IMR-90 (cell line): Measurements from ENCODE around the gene TMA16. TPM values are rescaled to one million over a fixed set of nuclear protein-coding genes. Genes with fewer than 3 reads are reported as not detected.

Experiments used
- ATAC-seq: fragments of 200-7000 bp; cut with Tn5 transposase; 2 replicates; pipeline ENCODE4 v1.9.1; 2020; ENCODE audit warnings: low read depth, mild to moderate bottlenecking, moderate library complexity
- BruUV-seq: library from RNA; stranded (reverse); fragments of 400-500 nt; replicated peaks from 2 replicates; lab custom pipeline; 2021; lab: Mats Ljungman, UMichigan
- CTCF ChIA-PET: fragments of 300-600 bp; formaldehyde crosslinking; extraction: SDS; loops from one replicate; lab custom pipeline; 2021; ENCODE audit warnings: antibody characterized with exemption; lab: Yijun Ruan, JAX
- POLR2A ChIA-PET: fragments of 300-600 bp; sonication (Branson Sonifier 250); formaldehyde crosslinking; loops from one replicate; lab custom pipeline; 2022; ENCODE audit warnings: antibody characterized with exemption; ENCODE audit not compliant: unreplicated experiment; lab: Charles Lee
- DNase-seq: peaks from one replicate; pipeline ENCODE4 v3.0.0; 2013
- H2AFZ ChIP-seq: replicated peaks from 2 replicates; pipeline ENCODE3; 2013; ENCODE audit warnings: low read length, mild to moderate bottlenecking; ENCODE audit not compliant: poor library complexity
- H2AK5ac ChIP-seq: 2 replicates; pipeline ENCODE4 v1.6.1; 2013; ENCODE audit warnings: low read depth, low read length, inconsistent platforms
- H2AK9ac ChIP-seq: replicated peaks from 2 replicates; pipeline ENCODE3; 2013; ENCODE audit warnings: mild to moderate bottlenecking, low read depth, low read length, moderate library complexity; ENCODE audit not compliant: poor library complexity
- H2BK120ac ChIP-seq: 2 replicates; pipeline ENCODE4 v1.6.1; 2013; ENCODE audit warnings: low read depth, low read length, inconsistent platforms
- H2BK15ac ChIP-seq: 3 replicates; pipeline ENCODE4 v1.6.1; 2013; ENCODE audit warnings: low read depth, low read length, inconsistent platforms
- H2BK20ac ChIP-seq: 2 replicates; pipeline ENCODE4 v1.6.1; 2013; ENCODE audit warnings: low read depth, mild to moderate bottlenecking, inconsistent platforms, low read length, moderate library complexity
- H2BK5ac ChIP-seq: 2 replicates; pipeline ENCODE4 v1.6.1; 2013; ENCODE audit warnings: mild to moderate bottlenecking, low read depth, low read length, inconsistent platforms; ENCODE audit not compliant: poor library complexity, severe bottlenecking
- H3K14ac ChIP-seq: replicated peaks from 2 replicates; pipeline ENCODE4 v1.6.1; 2013; ENCODE audit warnings: low read depth, low read length, inconsistent platforms
- H3K18ac ChIP-seq: 2 replicates; pipeline ENCODE4 v1.6.1; 2013; ENCODE audit warnings: low read depth, low read length, control low read depth
- H3K23ac ChIP-seq: 2 replicates; pipeline ENCODE4 v1.6.1; 2013; ENCODE audit warnings: low read depth, low read length, inconsistent platforms
- H3K27ac ChIP-seq: 2 replicates; pipeline ENCODE4 v1.5.1; 2013; ENCODE audit warnings: mild to moderate bottlenecking, control low read depth, low read length; ENCODE audit not compliant: insufficient read depth
- H3K27me3 ChIP-seq: 2 replicates; pipeline ENCODE4 v1.6.1; 2013; ENCODE audit warnings: low read length; ENCODE audit not compliant: control insufficient read depth, insufficient read depth
- H3K36me3 ChIP-seq: 2 replicates; pipeline ENCODE4 v1.6.1; 2013; ENCODE audit warnings: low read length, mixed read lengths; ENCODE audit not compliant: control insufficient read depth, insufficient read depth
- H3K4ac ChIP-seq: 2 replicates; pipeline ENCODE4 v1.6.1; 2013; ENCODE audit warnings: low read depth, low read length, inconsistent platforms
- H3K4me1 ChIP-seq: 2 replicates; pipeline ENCODE4 v1.6.1; 2013; ENCODE audit warnings: low read length, mixed read lengths; ENCODE audit not compliant: control insufficient read depth, insufficient read depth
- H3K4me2 ChIP-seq: 2 replicates; pipeline ENCODE4 v1.6.1; 2013; ENCODE audit warnings: low read depth, mild to moderate bottlenecking, control low read depth, low read length, moderate library complexity
- H3K4me3 ChIP-seq: 2 replicates; pipeline ENCODE4 v1.5.1; 2013; ENCODE audit warnings: low read depth, mild to moderate bottlenecking, control low read depth, low read length, moderate library complexity; ENCODE audit not compliant: insufficient read depth
- H3K56ac ChIP-seq: 2 replicates; pipeline ENCODE4 v1.6.1; 2013; ENCODE audit warnings: low read length, inconsistent platforms; ENCODE audit not compliant: insufficient read depth; ENCODE audit errors: extremely low read depth
- H3K79me1 ChIP-seq, 2 experiments: 2 replicates each; pipeline ENCODE4 v1.6.1; 2013; ENCODE audit warnings: low read length in 2 of 2, inconsistent platforms in 1 of 2, low read depth in 1 of 2
- H3K9ac ChIP-seq: 2 replicates; pipeline ENCODE4 v1.6.1; 2013; ENCODE audit warnings: low read depth, low read length, control low read depth
- H3K9me1 ChIP-seq: 2 replicates; pipeline ENCODE4 v1.6.1; 2013; ENCODE audit warnings: low read length, inconsistent platforms; ENCODE audit not compliant: insufficient read depth
- H3K9me3 ChIP-seq: 2 replicates; pipeline ENCODE4 v1.6.1; 2013; ENCODE audit warnings: low read length; ENCODE audit not compliant: control insufficient read depth, insufficient read depth
- H4K20me1 ChIP-seq: 2 replicates; pipeline ENCODE4 v1.6.1; 2013; ENCODE audit warnings: low read length, inconsistent platforms; ENCODE audit not compliant: insufficient read depth
- H4K5ac ChIP-seq: 2 replicates; pipeline ENCODE4 v1.6.1; 2013; ENCODE audit warnings: mild to moderate bottlenecking, low read depth, low read length, control low read depth
- H4K8ac ChIP-seq, 2 experiments: 2 replicates each; pipeline ENCODE4 v1.6.1; 2013; ENCODE audit warnings: low read depth in 2 of 2, low read length in 2 of 2, control low read depth in 1 of 2, inconsistent platforms in 1 of 2
- H4K91ac ChIP-seq: 2 replicates; pipeline ENCODE4 v1.6.1; 2013; ENCODE audit warnings: low read depth, low read length, inconsistent platforms; ENCODE audit not compliant: insufficient read depth
- BHLHE40 ChIP-seq: fragments of 150-350 bp; IDR thresholded peaks from 2 replicates; pipeline ENCODE4 v1.6.1; 2016; ENCODE audit warnings: mild to moderate bottlenecking, low read depth, low read length
- CEBPB ChIP-seq: IDR thresholded peaks from 2 replicates; pipeline ENCODE4 v1.6.1; 2012; ENCODE audit warnings: low read depth, low read length, improper control_type of control experiment
- CHD1 ChIP-seq: IDR thresholded peaks from 2 replicates; pipeline ENCODE4 v1.6.1; 2012; ENCODE audit warnings: low read depth, low read length, improper control_type of control experiment
- CTCF ChIP-seq: conservative IDR thresholded peaks from 2 replicates; pipeline ENCODE4 v1.5.1; 2012; ENCODE audit warnings: mild to moderate bottlenecking, low read depth, low read length, improper control_type of control experiment
- ELK1 ChIP-seq: fragments of 150-350 bp; IDR thresholded peaks from 2 replicates; pipeline ENCODE4 v1.6.1; 2016; ENCODE audit warnings: low read depth, mild to moderate bottlenecking, low read length, moderate library complexity, borderline replicate concordance
- FOS ChIP-seq: fragments of 150-350 bp; IDR thresholded peaks from 2 replicates; pipeline ENCODE4 v1.6.1; 2016; ENCODE audit warnings: low read depth, low read length
- MAFK ChIP-seq: IDR thresholded peaks from 2 replicates; pipeline ENCODE4 v1.6.1; 2012; ENCODE audit warnings: low read depth, low read length, improper control_type of control experiment
- MAZ ChIP-seq: IDR thresholded peaks from 2 replicates; pipeline ENCODE4 v1.6.1; 2012; ENCODE audit warnings: low read depth, mild to moderate bottlenecking, low read length, improper control_type of control experiment, moderate library complexity, borderline replicate concordance
- MXI1 ChIP-seq: IDR thresholded peaks from 2 replicates; pipeline ENCODE4 v1.6.1; 2012; ENCODE audit warnings: low read depth, mild to moderate bottlenecking, low read length, moderate library complexity, borderline replicate concordance
- NFE2L2 ChIP-seq: fragments of 150-350 bp; IDR thresholded peaks from 2 replicates; pipeline ENCODE4 v1.6.1; 2016; ENCODE audit warnings: low read depth, mild to moderate bottlenecking, low read length
- POLR2A ChIP-seq: IDR thresholded peaks from 2 replicates; pipeline ENCODE4 v1.6.1; 2012; ENCODE audit warnings: mild to moderate bottlenecking, low read depth, low read length
- RAD21 ChIP-seq: IDR thresholded peaks from 2 replicates; pipeline ENCODE4 v1.6.1; 2012; ENCODE audit warnings: low read length, improper control_type of control experiment
- RCOR1 ChIP-seq: IDR thresholded peaks from 2 replicates; pipeline ENCODE4 v1.6.1; 2012; ENCODE audit warnings: mild to moderate bottlenecking, low read length, improper control_type of control experiment; ENCODE audit not compliant: insufficient replicate concordance
- RFX5 ChIP-seq: IDR thresholded peaks from 2 replicates; pipeline ENCODE4 v1.8.0; 2012; ENCODE audit warnings: low read depth, mild to moderate bottlenecking, low read length, moderate library complexity
- SMC3 ChIP-seq: fragments of 150-350 bp; IDR thresholded peaks from 2 replicates; pipeline ENCODE4 v1.6.1; 2016; ENCODE audit warnings: low read depth, mild to moderate bottlenecking, antibody characterized with exemption, low read length, moderate library complexity
- USF2 ChIP-seq: fragments of 150-350 bp; IDR thresholded peaks from 2 replicates; pipeline ENCODE4 v1.6.1; 2017; ENCODE audit warnings: mild to moderate bottlenecking, antibody characterized with exemption, low read length, low read depth
- WGBS, 2 experiments: methylation state at CpG; one replicate each; pipeline versions ENCODE4 v1.1.5 to v1.1.7; 2013; ENCODE audit warnings: missing lambda C conversion rate in 2 of 2; ENCODE audit not compliant: insufficient read length in 1 of 2; ENCODE audit errors: extremely low coverage in 2 of 2; 5-methylcytosine and 5-hydroxymethylcytosine counted together
- dilution Hi-C: fragments of 300-500 bp; cut with HindIII; formaldehyde crosslinking; loops from one replicate; pipeline ENCODE4 v1.14.3; 2018; ENCODE audit warnings: low sequenced_read_pairs; ENCODE audit not compliant: unreplicated experiment
- in situ Hi-C: fragments of 300-500 bp; cut with MboI; formaldehyde crosslinking; loops from 3 replicates; pipeline ENCODE4 v1.14.3; 2019; ENCODE audit warnings: low sequenced_read_pairs, inconsistent platforms, mixed read lengths
- intact Hi-C: fragments of 100-400 bp; cut with micrococcal nuclease; formaldehyde crosslinking; loops from 2 replicates; pipeline ENCODE4 v1.10.0; 2022
- polyA plus RNA-seq, 3 experiments: library from polyadenylated mRNA; depleted of rRNA; stranded (reverse); fragments of >200 nt; gene quantifications; 2 replicates each; pipeline ENCODE4 v1.2.3, GENCODE V29; 2012; ENCODE audit warnings: low replicate concordance in 1 of 3
- total RNA-seq: library from RNA; depleted of rRNA; stranded (reverse); fragments of >200 nt; gene quantifications from 2 replicates; pipeline ENCODE4 v1.2.3, GENCODE V29; 2012

Gene TMA16
- total and polyA plus RNA-seq, 2 of the 4 experiments (the other 2 are of a cell fraction): 9.3 to 19.8 TPM

GRCh38 chr4:163558539-163559044 is 64.1 kb downstream of the TMA16 start:
- no peak overlapping the region for H4K5ac ChIP-seq
- no TSS peak for BruUV-seq
- in situ Hi-C loops (loop anchor here (5.0 to 10.0 kb wide), 2 partner anchors 199 to 1176 kb away; no protein-coding TSS in a partner anchor), dilution Hi-C loops (no loop called here), intact Hi-C loops (loop anchor here (5.0 kb wide), 1 partner anchor 1539 kb away; no protein-coding TSS in a partner anchor)
- no peaks in the 10 kb centered on the region for H3K79me1 ChIP-seq
- no peaks in the 10 kb centered on the region for H4K20me1 ChIP-seq
- ChIA-PET CTCF (interaction anchor here (1.1 kb wide), 1 partner anchor 10 kb away, joined by 3 read pairs; no protein-coding TSS in a partner anchor), POLR2A (no interaction called here)
- no peak overlapping the region for H3K4ac ChIP-seq
- no peak for TF ChIP-seq FOS
- no peak for TF ChIP-seq MXI1
- TF ChIP-seq MAZ: no peak
- TF ChIP-seq RAD21: no peak
- no peak for TF ChIP-seq RCOR1
- no peak for TF ChIP-seq NFE2L2
- no peak for TF ChIP-seq MAFK
- no peak for TF ChIP-seq CEBPB
- TF ChIP-seq POLR2A: no peak
- TF ChIP-seq BHLHE40: no peak
- no peak for TF ChIP-seq CTCF
- no peak for TF ChIP-seq RFX5
- TF ChIP-seq SMC3: no peak
- TF ChIP-seq CHD1: no peak
- TF ChIP-seq ELK1: no peak
- no peak for TF ChIP-seq USF2
- no peak overlapping the region for H3K4me3 ChIP-seq
- H3K14ac ChIP-seq: no peak overlapping the region
- H3K9me1 ChIP-seq: no peaks in the 10 kb centered on the region
- no peak overlapping the region for H3K27ac ChIP-seq
- H2AK5ac ChIP-seq: no peak overlapping the region
- no peaks in the 10 kb centered on the region for H3K36me3 ChIP-seq
- peaks cover 2% of the 10 kb centered on the region; the same call in 1 of the 2 replicates for H3K27me3 ChIP-seq
- H3K9me3 ChIP-seq: no peaks in the 10 kb centered on the region
- H3K9ac ChIP-seq: no peak overlapping the region
- H3K23ac ChIP-seq: no peak overlapping the region
- ATAC-seq: no peak
- no peak overlapping the region for H2AFZ ChIP-seq
- no peak overlapping the region for H3K18ac ChIP-seq
- H2BK15ac ChIP-seq: no peak overlapping the region
- H2BK5ac ChIP-seq: no peak overlapping the region
- no peak overlapping the region for H3K4me2 ChIP-seq
- no peak overlapping the region for H2AK9ac ChIP-seq
- H3K4me1 ChIP-seq: no peaks in the 10 kb centered on the region
- DNase-seq: no peak
- no peak overlapping the region for H2BK20ac ChIP-seq
- no peak overlapping the region for H4K91ac ChIP-seq
- no peak overlapping the region for H2BK120ac ChIP-seq
- WGBS, 2 experiments: 17% methylated on average over 1 of the region's 6 CpGs; no CpG with 5 or more reads in 1 of the 2 experiments
- no peak overlapping the region for H4K8ac ChIP-seq
- no peak overlapping the region for H3K56ac ChIP-seq
